H1 (cell line): ENCODE data around the gene PRXL2B. TPM values are rescaled to one million over a fixed set of nuclear protein-coding genes. Genes with fewer than 3 reads are reported as not detected.
A peak's percentile ranks its signal among the peaks of the same experiment; 100 is the strongest.

ENCODE experiments used
- CTCF ChIA-PET: fragments of 300-600 bp; sonication (Branson Sonifier 250); formaldehyde crosslinking; loops from one replicate; lab custom pipeline; 2021; ENCODE audit not compliant: partially characterized antibody; lab: Charles Lee
- POLR2A ChIA-PET: fragments of 300-600 bp; sonication (Branson Sonifier 250); formaldehyde crosslinking; loops from one replicate; lab custom pipeline; 2021; ENCODE audit warnings: inconsistent platforms; ENCODE audit not compliant: partially characterized antibody; lab: Charles Lee
- DNase-seq, 2 experiments: peaks; one replicate each; pipeline versions ENCODE4 v3.0.0 to v3.0.0-alpha.2; 2010 to 2022; ENCODE audit warnings: low spot score in 2 of 2, low read depth in 1 of 2, mixed read lengths in 1 of 2
- FAIRE-seq: peaks from 2 replicates; lab custom pipeline; 2011; peaks lifted over from hg19 to GRCh38; lab: Jason Lieb, UNC
- H2AFZ ChIP-seq: 2 replicates; pipeline ENCODE4 v1.8.1; 2012; ENCODE audit warnings: low read length, inconsistent platforms
- H2AK5ac ChIP-seq: 2 replicates; pipeline ENCODE4 v1.6.1; 2013; ENCODE audit warnings: low read depth, low read length
- H2BK120ac ChIP-seq: replicated peaks from 2 replicates; pipeline ENCODE3; 2013; ENCODE audit warnings: low read depth, low read length, inconsistent platforms
- H2BK12ac ChIP-seq: 2 replicates; pipeline ENCODE4 v1.6.1; 2013; ENCODE audit warnings: low read depth, low read length
- H2BK15ac ChIP-seq: 2 replicates; pipeline ENCODE4 v1.6.1; 2013; ENCODE audit warnings: low read length
- H2BK20ac ChIP-seq: 2 replicates; pipeline ENCODE4 v1.6.1; 2013; ENCODE audit warnings: low read length
- H2BK5ac ChIP-seq: 2 replicates; pipeline ENCODE4 v1.6.1; 2013; ENCODE audit warnings: low read depth, low read length
- H3K14ac ChIP-seq: 2 replicates; pipeline ENCODE4 v1.6.1; 2013; ENCODE audit warnings: inconsistent platforms; ENCODE audit not compliant: insufficient read length
- H3K18ac ChIP-seq: 2 replicates; pipeline ENCODE4 v1.6.1; 2013; ENCODE audit warnings: low read length; ENCODE audit errors: extremely low read depth
- H3K23ac ChIP-seq: 2 replicates; pipeline ENCODE4 v1.6.1; 2013; ENCODE audit warnings: inconsistent platforms; ENCODE audit not compliant: insufficient read length
- H3K23me2 ChIP-seq: 2 replicates; pipeline ENCODE4 v1.6.1; 2013; ENCODE audit warnings: low read depth, low read length
- H3K27ac ChIP-seq: 2 replicates; pipeline ENCODE4 v1.6.1; 2011; ENCODE audit warnings: low read depth, low read length, inconsistent platforms
- H3K27me3 ChIP-seq, 4 experiments: replicated peaks in 1 of 4; 1 replicate in 1 of 4; 2 replicates in 3 of 4; pipeline versions ENCODE4 v1.6.1 to v1.8.1; 2011 to 2013; ENCODE audit warnings: low read length in 3 of 4, mild to moderate bottlenecking in 3 of 4, inconsistent platforms in 2 of 4, mixed read lengths in 2 of 4, moderate library complexity in 1 of 4; ENCODE audit not compliant: control insufficient read depth in 3 of 4, insufficient read depth in 3 of 4; ENCODE audit errors: extremely low read depth in 1 of 4
- H3K36me3 ChIP-seq, 4 experiments: 2 replicates each; pipeline versions ENCODE4 v1.6.1 to v1.8.1; 2011 to 2013; ENCODE audit warnings: mild to moderate bottlenecking in 4 of 4, low read length in 3 of 4, moderate library complexity in 2 of 4, control low read depth in 1 of 4, inconsistent platforms in 1 of 4; ENCODE audit not compliant: insufficient read depth in 4 of 4, control insufficient read depth in 2 of 4
- H3K4ac ChIP-seq: replicated peaks from 2 replicates; pipeline ENCODE3; 2013; ENCODE audit warnings: low read length, low read depth, mixed read lengths, inconsistent platforms; ENCODE audit not compliant: insufficient read length
- H3K4me1 ChIP-seq, 4 experiments: replicated peaks in 1 of 4; 1 replicate in 1 of 4; 2 replicates in 3 of 4; pipeline versions ENCODE4 v1.6.1 to v1.8.1; 2011 to 2013; ENCODE audit warnings: low read length in 3 of 4, inconsistent platforms in 2 of 4, mixed read lengths in 1 of 4; ENCODE audit not compliant: insufficient read depth in 4 of 4, control insufficient read depth in 3 of 4
- H3K4me2 ChIP-seq, 2 experiments: 2 replicates each; pipeline versions ENCODE4 v1.6.1 to v1.8.1; 2011 to 2013; ENCODE audit warnings: low read depth in 2 of 2, low read length in 2 of 2, control low read depth in 1 of 2, inconsistent platforms in 1 of 2, mild to moderate bottlenecking in 1 of 2; ENCODE audit not compliant: insufficient read depth in 1 of 2
- H3K4me3 ChIP-seq, 4 experiments: fragments of 200-600, 300-600 bp in 1 of 4; sonication (generic), shearing (Covaris generic), sonication (Bioruptor Twin) in 1 of 4; 2 replicates each; pipeline versions ENCODE4 v1.5.1 to v1.8.1; 2011 to 2016; ENCODE audit warnings: low read length in 4 of 4, low read depth in 3 of 4, control low read depth in 2 of 4, inconsistent platforms in 2 of 4, mild to moderate bottlenecking in 2 of 4, mixed read lengths in 1 of 4, moderate library complexity in 1 of 4; ENCODE audit not compliant: insufficient read depth in 2 of 4; ENCODE audit errors: extremely low read depth in 1 of 4
- H3K56ac ChIP-seq: replicated peaks from 2 replicates; pipeline ENCODE3; 2013; ENCODE audit warnings: low read depth, mild to moderate bottlenecking, mixed read lengths, low read length, inconsistent platforms; ENCODE audit not compliant: insufficient read length
- H3K79me1 ChIP-seq: 2 replicates; pipeline ENCODE4 v1.6.1; 2013; ENCODE audit warnings: low read depth, low read length, control low read depth
- H3K79me2 ChIP-seq, 2 experiments: 2 replicates each; pipeline versions ENCODE4 v1.6.1 to v1.8.1; 2012 to 2013; ENCODE audit warnings: low read length in 2 of 2, mild to moderate bottlenecking in 2 of 2, inconsistent platforms in 1 of 2; ENCODE audit not compliant: insufficient read depth in 2 of 2, control insufficient read depth in 1 of 2
- H3K9ac ChIP-seq, 4 experiments: replicated peaks in 1 of 4; 1 replicate in 1 of 4; 2 replicates in 3 of 4; pipeline versions ENCODE4 v1.6.1 to v1.8.1; 2011 to 2013; ENCODE audit warnings: low read depth in 3 of 4, low read length in 3 of 4, control low read depth in 2 of 4, mild to moderate bottlenecking in 2 of 4, moderate library complexity in 2 of 4, inconsistent platforms in 1 of 4; ENCODE audit errors: extremely low read depth in 1 of 4
- H3K9me3 ChIP-seq, 2 experiments: 2 replicates each; pipeline versions ENCODE4 v1.6.1 to v1.8.1; 2012 to 2013; ENCODE audit warnings: mild to moderate bottlenecking in 2 of 2, moderate library complexity in 2 of 2, control low read depth in 1 of 2, inconsistent platforms in 1 of 2, low read depth in 1 of 2, low read length in 1 of 2, mixed read lengths in 1 of 2; ENCODE audit not compliant: insufficient read depth in 2 of 2
- H4K20me1 ChIP-seq, 2 experiments: replicated peaks in 1 of 2; 2 replicates each; pipeline versions ENCODE3 to v1.8.1; 2011 to 2013; ENCODE audit warnings: inconsistent platforms in 2 of 2, low read length in 2 of 2, mild to moderate bottlenecking in 1 of 2; ENCODE audit not compliant: insufficient read depth in 2 of 2, control insufficient read depth in 1 of 2
- H4K5ac ChIP-seq: 2 replicates; pipeline ENCODE4 v1.6.1; 2013; ENCODE audit warnings: low read length, low read depth, mixed read lengths, inconsistent platforms; ENCODE audit not compliant: insufficient read length
- H4K8ac ChIP-seq: 2 replicates; pipeline ENCODE4 v1.8.0; 2013; ENCODE audit warnings: mild to moderate bottlenecking, moderate library complexity, low read length, inconsistent platforms; ENCODE audit not compliant: insufficient read depth; ENCODE audit errors: extremely low read depth
- H4K91ac ChIP-seq: replicated peaks from 2 replicates; pipeline ENCODE3; 2013; ENCODE audit warnings: low read length, mixed read lengths, inconsistent platforms; ENCODE audit not compliant: insufficient read length
- ATF2 ChIP-seq: IDR thresholded peaks from 2 replicates; pipeline ENCODE4 v1.6.1; 2012; ENCODE audit warnings: low read length, inconsistent platforms
- BCL11A ChIP-seq, 2 experiments: IDR thresholded peaks; one replicate each; pipeline ENCODE4 v1.6.1; 2011; ENCODE audit warnings: low read depth in 2 of 2, low read length in 2 of 2, mild to moderate bottlenecking in 2 of 2
- CEBPB ChIP-seq: IDR thresholded peaks from 2 replicates; pipeline ENCODE4 v1.6.1; 2012; ENCODE audit warnings: low read depth, low read length
- CREB1 ChIP-seq: IDR thresholded peaks from 2 replicates; pipeline ENCODE4 v1.6.1; 2012; ENCODE audit warnings: inconsistent platforms
- CTBP2 ChIP-seq: IDR thresholded peaks from 2 replicates; pipeline ENCODE4 v1.7.0; 2011; ENCODE audit warnings: borderline replicate concordance, mild to moderate bottlenecking, moderate library complexity, mixed read lengths, low read length; ENCODE audit not compliant: insufficient read depth, insufficient read length
- HDAC6 ChIP-seq: IDR thresholded peaks from one replicate; pipeline ENCODE4 v1.7.1; 2012; ENCODE audit warnings: low read depth, mild to moderate bottlenecking, inconsistent platforms, low read length, moderate library complexity
- KDM4A ChIP-seq: IDR thresholded peaks from one replicate; pipeline ENCODE4 v1.7.1; 2012; ENCODE audit warnings: low read depth, mild to moderate bottlenecking, moderate library complexity, low read length, inconsistent platforms; ENCODE audit not compliant: severe bottlenecking
- KDM5A ChIP-seq: fragments of 200-600 bp; IDR thresholded peaks from 2 replicates; pipeline ENCODE4 v1.7.1; 2012; ENCODE audit warnings: mild to moderate bottlenecking, low read length, inconsistent platforms, mixed read lengths
- SIX5 ChIP-seq: IDR thresholded peaks from 2 replicates; pipeline ENCODE4 v1.6.1; 2011; ENCODE audit warnings: mild to moderate bottlenecking, low read depth, low read length
- SRF ChIP-seq: IDR thresholded peaks from 2 replicates; pipeline ENCODE4 v1.6.1; 2011; ENCODE audit warnings: mild to moderate bottlenecking, low read depth, low read length, moderate library complexity
- TEAD4 ChIP-seq: IDR thresholded peaks from 2 replicates; pipeline ENCODE4 v1.6.1; 2012; ENCODE audit warnings: low read depth, low read length, inconsistent platforms, mixed read lengths
- ZNF274 ChIP-seq: IDR thresholded peaks from 2 replicates; pipeline ENCODE4 v1.7.0; 2012; ENCODE audit warnings: low read length, borderline replicate concordance; ENCODE audit errors: extremely low read depth
- WGBS, 2 experiments: shearing (Covaris generic) in 1 of 2; methylation state at CpG; one replicate each; pipeline versions ENCODE4 v1.1.6 to v1.1.7; 2013 to 2015; ENCODE audit warnings: low lambda C conversion rate in 2 of 2, mixed read lengths in 2 of 2, inconsistent platforms in 1 of 2, low coverage in 1 of 2, missing lambda C conversion rate in 1 of 2; ENCODE audit not compliant: insufficient replicate concordance in 2 of 2, insufficient coverage in 1 of 2, insufficient read length in 1 of 2; ENCODE audit errors: extremely low coverage in 1 of 2, missing lambda C conversion rate in 1 of 2; 5-methylcytosine and 5-hydroxymethylcytosine counted together
- polyA plus RNA-seq, 7 experiments: library from polyadenylated mRNA; depleted of rRNA in 3 of 7; stranded (reverse) in 5 of 7; unstranded in 2 of 7; fragments of >200 nt in 5 of 7; fragments of 200-250 nt in 2 of 7; gene quantifications; 1 replicate in 5 of 7; 2 replicates in 1 of 7; 4 replicates in 1 of 7; pipeline versions ENCODE4 v1.2.1 to v1.2.3, GENCODE V29; 2011 to 2013; ENCODE audit warnings: missing spikeins in 2 of 7, mixed read lengths in 2 of 7
- total RNA-seq: library from RNA; stranded (reverse); fragmentation: NEBNext Ultra II Directional; extraction: Animal tissue kit (Norgen Biotek cat#: 25700); gene quantifications from 2 replicates; pipeline ENCODE4 v1.2.1, GENCODE V29; 2021

PRXL2B gene
- total and polyA plus RNA-seq, 2 of the 8 experiments (the other 6 are each of a cell fraction or from before 2014, with no cell fraction given) = 35.3 to 46.0 TPM

DNA sequence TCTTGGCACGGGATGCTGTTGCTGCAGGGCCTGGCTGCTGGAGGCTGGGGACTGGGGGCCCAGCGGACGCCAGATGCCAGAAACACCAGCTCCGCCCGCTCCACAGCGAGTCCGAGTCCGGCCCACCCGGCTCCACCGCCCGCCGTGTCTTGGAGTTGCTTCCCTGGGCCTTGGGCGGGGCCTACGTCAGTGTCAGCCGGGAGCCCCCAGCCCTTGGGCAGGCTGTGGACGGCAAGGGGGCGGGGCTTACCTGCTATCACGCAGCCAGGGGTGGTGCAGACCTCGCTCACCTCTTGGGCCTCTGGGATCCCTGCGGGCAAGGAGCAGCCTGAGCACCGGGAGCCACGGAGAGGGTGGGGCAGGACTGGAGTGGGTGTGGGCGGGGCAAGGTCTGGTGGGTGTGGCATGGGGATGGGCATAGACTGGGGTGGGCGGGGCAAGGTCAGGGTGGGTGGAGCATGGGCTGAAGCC lies 24.5 kb downstream of the PRXL2B start:
- WGBS, 2 experiments = 16% methylated on average over 22 of the region's 24 CpGs; no CpG with 5 or more reads in 1 of the 2 experiments
- Histone ChIP-seq H3K79me1 (no peaks in the 10 kb centered on the region), H4K91ac (no peak overlapping the region), H3K36me3 (no peaks in the 10 kb centered on the region), H2AK5ac (no peak overlapping the region), H3K56ac (no peak overlapping the region), H2AFZ (no peak overlapping the region), H4K8ac (no peak overlapping the region; the same call in 1 of the 2 replicates), H4K20me1 (no peaks in the 10 kb centered on the region), H3K4me1 (peaks cover 0 to 3% (median 0%) of the 10 kb centered on the region in 4 experiments; a peak in 2 of 7 replicates), H2BK120ac (no peak overlapping the region), H2BK5ac (no peak overlapping the region), H2BK12ac (0 out of 2 replicates have a peak overlapping the region, but pooled peaks have one; percentile 3), H3K23me2 (no peaks in the 10 kb centered on the region), H3K9ac (no peak overlapping the region), H3K79me2 (no peaks in the 10 kb centered on the region), H3K4me2 (peak overlapping the region; percentile 4 to 53; a peak in 3 of 4 replicates), H2BK15ac (no peak overlapping the region), H2BK20ac (no peak overlapping the region), H3K27me3 (peaks cover 0 to 3% (median 0%) of the 10 kb centered on the region in 4 experiments; a peak in 1 of 7 replicates), H3K23ac (no peak overlapping the region), H3K4me3 (peak overlapping the region in 2 of 4 experiments; percentile 3 to 52; a peak in 3 of 8 replicates), H3K9me3 (peaks cover 2 to 8% of the 10 kb centered on the region in 2 experiments; a peak in 3 of 4 replicates), H3K4ac (no peak overlapping the region), H3K18ac (no peak overlapping the region), H3K27ac (no peak overlapping the region), H4K5ac (no peak overlapping the region), H3K14ac (no peak overlapping the region)
- ChIA-PET POLR2A (no interaction called here), CTCF (interaction anchor here (0.9 kb wide), 1 partner anchor 18 kb away, joined by 4 read pairs; no protein-coding TSS in a partner anchor)
- DNase-seq = peak; percentile 31 to 64
- FAIRE-seq = no peak
- TF ChIP-seq CREB1 (peak; percentile 49; the same call in 1 of the 2 replicates), ZNF274 (no peak), CEBPB (no peak), TEAD4 (no peak), KDM5A (no peak), HDAC6 (no peak), BCL11A (IDR thresholded peaks at IDR 0.05; ENCODE audit: low read depth in 2 of 2, low read length in 2 of 2) (no peak), SIX5 (no peak), KDM4A (peak; percentile 79), CTBP2 (no peak), SRF (no peak), ATF2 (no peak)
